Measurements from ENCODE around the gene JPH3. TPM values are rescaled to one million over a fixed set of nuclear protein-coding genes. Genes with fewer than 3 reads are reported as not detected.

The JPH3 gene
- total RNA-seq, 4 donors from 2014 or later = 0.72 to 4.4 (median 1.1) TPM

DNA sequence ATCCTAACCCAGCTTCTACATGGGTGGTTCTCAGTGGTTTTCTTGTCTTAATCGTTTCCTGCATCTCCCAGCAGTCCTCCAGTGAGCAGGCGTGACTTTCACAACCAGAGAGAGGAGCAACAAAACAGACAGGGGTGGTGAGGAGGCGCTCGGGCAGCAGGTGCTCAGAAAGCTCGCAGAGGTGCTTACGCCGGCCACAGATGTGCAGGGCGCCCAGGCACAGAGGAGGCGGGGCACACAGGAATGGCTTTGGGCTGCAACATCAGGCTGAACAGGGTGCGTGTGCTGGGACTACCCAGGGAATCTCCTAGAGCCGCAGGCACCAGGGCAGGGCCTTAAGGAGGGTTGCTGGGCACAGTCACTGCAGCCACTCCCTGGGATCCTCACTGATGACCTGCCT lies 130.9 kb downstream of the JPH3 start:
- no peaks in the 10 kb centered on the region for H3K9me3 ChIP-seq
- H3K36me3 ChIP-seq = peaks cover 0 to 86% of the 10 kb centered on the region in 2 donors
- ATAC-seq = no peak
- no peaks in the 10 kb centered on the region for H3K4me1 ChIP-seq
- no peak for TF ChIP-seq POLR2AphosphoS5 (IDR thresholded peaks at IDR 0.05)
- TF ChIP-seq POLR2A (IDR thresholded peaks at IDR 0.05) = no peak
- TF ChIP-seq EP300 (IDR thresholded peaks at IDR 0.05) = no peak
- no peak overlapping the region for H3K27ac ChIP-seq
- no CpG with 5 or more reads among the region's 11 CpGs for WGBS, 2 donors (ENCODE audit: low coverage in 1 of 2)
- H3K27me3 ChIP-seq = no peaks in the 10 kb centered on the region
- H3K4me3 ChIP-seq = no peak overlapping the region

DNA sequence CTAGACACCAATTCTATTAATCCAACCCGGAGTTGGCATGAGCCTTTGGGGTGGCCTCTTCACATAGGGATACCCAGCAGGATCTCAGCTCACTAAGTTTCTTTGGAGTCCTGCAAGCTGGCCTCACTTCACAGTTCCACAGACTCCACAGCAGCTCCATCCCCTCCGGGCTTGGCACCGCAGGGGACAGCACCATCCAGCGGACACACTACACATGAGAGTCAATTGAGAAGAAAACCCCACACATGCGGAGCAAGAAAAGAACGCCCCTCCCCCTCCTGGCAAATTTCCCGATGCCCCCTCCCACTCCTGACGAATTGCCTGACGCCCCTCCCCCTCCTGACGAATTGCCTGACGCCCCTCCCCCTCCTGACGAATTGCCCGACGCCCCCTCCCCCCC lies 132.3 kb downstream of the JPH3 start:
- WGBS, 2 donors (ENCODE audit: low coverage in 1 of 2) = 80 to 83% methylated on average over 1 to 2 of the region's 14 CpGs
- TF ChIP-seq, protein P1, sequence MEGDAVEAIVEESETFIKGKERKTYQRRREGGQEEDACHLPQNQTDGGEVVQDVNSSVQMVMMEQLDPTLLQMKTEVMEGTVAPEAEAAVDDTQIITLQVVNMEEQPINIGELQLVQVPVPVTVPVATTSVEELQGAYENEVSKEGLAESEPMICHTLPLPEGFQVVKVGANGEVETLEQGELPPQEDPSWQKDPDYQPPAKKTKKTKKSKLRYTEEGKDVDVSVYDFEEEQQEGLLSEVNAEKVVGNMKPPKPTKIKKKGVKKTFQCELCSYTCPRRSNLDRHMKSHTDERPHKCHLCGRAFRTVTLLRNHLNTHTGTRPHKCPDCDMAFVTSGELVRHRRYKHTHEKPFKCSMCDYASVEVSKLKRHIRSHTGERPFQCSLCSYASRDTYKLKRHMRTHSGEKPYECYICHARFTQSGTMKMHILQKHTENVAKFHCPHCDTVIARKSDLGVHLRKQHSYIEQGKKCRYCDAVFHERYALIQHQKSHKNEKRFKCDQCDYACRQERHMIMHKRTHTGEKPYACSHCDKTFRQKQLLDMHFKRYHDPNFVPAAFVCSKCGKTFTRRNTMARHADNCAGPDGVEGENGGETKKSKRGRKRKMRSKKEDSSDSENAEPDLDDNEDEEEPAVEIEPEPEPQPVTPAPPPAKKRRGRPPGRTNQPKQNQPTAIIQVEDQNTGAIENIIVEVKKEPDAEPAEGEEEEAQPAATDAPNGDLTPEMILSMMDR (IDR thresholded peaks at IDR 0.05) = no peak
- no peak for ATAC-seq
- H3K27me3 ChIP-seq = no peaks in the 10 kb centered on the region
- H3K27ac ChIP-seq = no peak overlapping the region
- peaks cover 0 to 75% of the 10 kb centered on the region in 2 donors for H3K36me3 ChIP-seq
- H3K4me3 ChIP-seq = no peak overlapping the region
- H3K9me3 ChIP-seq = no peaks in the 10 kb centered on the region
- H3K4me1 ChIP-seq = no peaks in the 10 kb centered on the region

DNA sequence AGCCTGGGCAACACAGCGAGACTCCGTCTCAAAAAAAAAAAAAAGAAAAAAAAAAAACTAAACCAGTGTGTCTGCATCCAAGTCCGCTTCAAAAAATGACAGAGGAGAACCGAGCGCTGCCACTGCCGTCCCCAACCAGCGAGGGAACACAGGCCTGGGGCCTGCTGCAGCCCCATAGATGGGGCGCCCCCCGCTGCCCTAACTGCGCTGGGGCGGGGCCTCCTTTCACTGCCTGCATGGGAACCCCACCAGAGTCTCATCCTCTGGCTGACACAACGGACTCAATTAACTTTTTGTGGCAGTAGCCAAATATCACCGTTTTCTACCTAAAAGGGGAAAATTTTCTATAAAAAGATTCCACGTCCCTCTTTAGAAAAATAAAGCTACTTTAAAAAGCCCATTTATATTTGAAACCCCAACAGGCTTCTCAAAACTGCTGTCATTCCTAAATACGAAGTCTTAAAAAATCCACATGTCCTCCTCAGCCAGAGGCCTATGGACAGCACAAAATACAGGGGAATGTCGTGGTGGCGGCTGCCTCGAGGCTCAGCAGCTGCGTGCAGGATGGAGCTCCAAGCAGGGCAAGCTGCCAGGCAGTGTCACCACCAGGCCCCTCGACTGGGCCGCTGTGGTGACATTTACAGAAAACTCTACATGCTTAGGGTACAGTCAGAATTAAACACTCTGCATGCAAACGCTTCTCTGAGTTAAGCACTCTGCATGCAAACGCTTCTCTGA lies 133.1 kb downstream of the JPH3 start:
- Histone ChIP-seq H3K4me3 (no peak overlapping the region), H3K4me1 (peaks cover 0 to 5% (median 0%) of the 10 kb centered on the region in 3 donors), H3K27ac (no peak overlapping the region), H3K27me3 (no peaks in the 10 kb centered on the region), H3K9me3 (no peaks in the 10 kb centered on the region), H3K36me3 (peaks cover 0 to 75% of the 10 kb centered on the region in 2 donors)
- no peak for TF ChIP-seq POLR2A (IDR thresholded peaks at IDR 0.05)
- TF ChIP-seq EP300 (IDR thresholded peaks at IDR 0.05) = no peak
- WGBS, 2 donors (ENCODE audit: low coverage in 1 of 2) = 81 to 88% methylated on average over 4 to 12 of the region's 23 CpGs
- no peak for ATAC-seq

DNA sequence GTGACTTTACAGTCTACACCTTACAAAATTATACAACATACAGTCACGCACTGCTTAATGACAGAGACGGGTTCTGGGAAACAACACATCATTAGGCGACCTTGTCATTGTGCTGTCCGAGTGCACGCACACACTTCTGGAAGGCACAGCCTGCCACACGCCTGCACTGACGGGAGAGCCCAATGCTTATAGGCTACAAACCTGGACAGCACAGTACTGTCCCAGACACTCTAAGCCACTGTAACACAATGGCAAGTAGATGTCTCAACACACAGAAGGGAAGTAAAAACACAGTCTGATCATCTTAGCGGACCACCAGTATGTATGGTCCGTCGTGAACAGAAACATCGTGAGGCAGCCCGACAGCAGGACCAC lies 133.7 kb downstream of the JPH3 start:
- TF ChIP-seq POLR2A (IDR thresholded peaks at IDR 0.05) = no peak
- TF ChIP-seq EP300 (IDR thresholded peaks at IDR 0.05) = no peak
- TF ChIP-seq POLR2AphosphoS5 (IDR thresholded peaks at IDR 0.05) = no peak
- TF ChIP-seq, protein P1 (IDR thresholded peaks at IDR 0.05) = no peak
- H3K4me1 ChIP-seq = peaks cover 0 to 10% (median 0%) of the 10 kb centered on the region in 3 donors
- no peaks in the 10 kb centered on the region for H3K9me3 ChIP-seq
- H3K27me3 ChIP-seq = no peaks in the 10 kb centered on the region
- H3K4me3 ChIP-seq = no peak overlapping the region
- ATAC-seq = no peak
- H3K27ac ChIP-seq = no peak overlapping the region
- peaks cover 0 to 77% of the 10 kb centered on the region in 2 donors for H3K36me3 ChIP-seq
- WGBS, 2 donors (ENCODE audit: low coverage in 1 of 2) = 92 to 96% methylated on average over 4 to 5 of the region's 12 CpGs

DNA sequence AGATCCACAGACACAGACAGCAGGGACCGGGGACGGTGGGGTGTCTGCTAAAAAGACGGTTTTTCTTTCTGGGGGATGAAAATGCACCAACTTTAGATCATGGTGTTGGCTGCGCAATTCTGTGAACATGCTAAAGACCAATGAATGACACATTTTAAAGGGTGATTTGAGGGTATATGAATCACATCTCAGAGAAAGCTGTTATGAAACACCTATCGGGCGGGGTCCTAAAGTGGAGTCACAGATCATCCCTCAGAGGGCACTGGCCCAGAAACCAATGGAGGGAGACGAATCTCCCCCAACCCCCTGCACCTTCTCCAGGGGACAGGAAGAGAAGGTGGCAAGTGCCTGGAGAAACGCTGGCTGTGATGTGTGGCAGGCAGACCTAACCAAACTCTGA lies 137.5 kb downstream of the JPH3 start:
- Histone ChIP-seq H3K4me1 (peaks cover 0 to 15% (median 0%) of the 10 kb centered on the region in 3 donors), H3K36me3 (peaks cover 0 to 73% of the 10 kb centered on the region in 2 donors), H3K4me3 (no peak overlapping the region), H3K9me3 (no peaks in the 10 kb centered on the region), H3K27me3 (no peaks in the 10 kb centered on the region), H3K27ac (no peak overlapping the region)
- ATAC-seq = no peak
- TF ChIP-seq EP300 (IDR thresholded peaks at IDR 0.05) = no peak
- 98 to 100% methylated on average over 2 to 7 of the region's 8 CpGs for WGBS, 2 donors (ENCODE audit: low coverage in 1 of 2)

DNA sequence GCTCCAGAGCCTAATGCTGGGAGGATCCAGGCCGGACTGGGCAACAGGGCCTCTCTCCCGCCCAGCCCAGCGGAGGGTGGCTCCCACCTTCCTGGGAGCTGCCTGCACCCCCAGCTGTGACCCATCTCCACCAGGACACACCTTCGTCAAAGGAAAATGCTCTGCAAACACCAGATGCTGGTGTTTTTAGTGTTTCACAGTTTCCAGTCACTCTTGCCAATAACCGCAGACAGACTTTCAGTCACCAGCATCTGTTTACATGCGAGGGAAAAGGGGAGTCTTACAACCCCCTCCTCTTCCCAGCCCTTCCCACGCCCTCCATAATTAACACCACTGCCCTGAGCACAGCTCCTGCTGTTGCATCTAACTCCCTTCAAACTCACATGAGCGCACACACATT lies 138.1 kb downstream of the JPH3 start:
- Histone ChIP-seq H3K4me1 (peaks cover 0 to 15% (median 0%) of the 10 kb centered on the region in 3 donors), H3K36me3 (peaks cover 0 to 77% of the 10 kb centered on the region in 2 donors), H3K9me3 (no peaks in the 10 kb centered on the region), H3K27ac (no peak overlapping the region), H3K4me3 (no peak overlapping the region), H3K27me3 (no peaks in the 10 kb centered on the region)
- 71 to 76% methylated on average over 4 to 6 of the region's 8 CpGs for WGBS, 2 donors (ENCODE audit: low coverage in 1 of 2)
- no peak for ATAC-seq
- TF ChIP-seq POLR2A (IDR thresholded peaks at IDR 0.05) (no peak), EP300 (IDR thresholded peaks at IDR 0.05) (no peak), POLR2AphosphoS5 (IDR thresholded peaks at IDR 0.05) (no peak)
- TF ChIP-seq, protein P1 (IDR thresholded peaks at IDR 0.05) = no peak

Measured in gastroesophageal sphincter (tissue), 4 donors.